ENCODE results near the gene TJP3.

DNA sequence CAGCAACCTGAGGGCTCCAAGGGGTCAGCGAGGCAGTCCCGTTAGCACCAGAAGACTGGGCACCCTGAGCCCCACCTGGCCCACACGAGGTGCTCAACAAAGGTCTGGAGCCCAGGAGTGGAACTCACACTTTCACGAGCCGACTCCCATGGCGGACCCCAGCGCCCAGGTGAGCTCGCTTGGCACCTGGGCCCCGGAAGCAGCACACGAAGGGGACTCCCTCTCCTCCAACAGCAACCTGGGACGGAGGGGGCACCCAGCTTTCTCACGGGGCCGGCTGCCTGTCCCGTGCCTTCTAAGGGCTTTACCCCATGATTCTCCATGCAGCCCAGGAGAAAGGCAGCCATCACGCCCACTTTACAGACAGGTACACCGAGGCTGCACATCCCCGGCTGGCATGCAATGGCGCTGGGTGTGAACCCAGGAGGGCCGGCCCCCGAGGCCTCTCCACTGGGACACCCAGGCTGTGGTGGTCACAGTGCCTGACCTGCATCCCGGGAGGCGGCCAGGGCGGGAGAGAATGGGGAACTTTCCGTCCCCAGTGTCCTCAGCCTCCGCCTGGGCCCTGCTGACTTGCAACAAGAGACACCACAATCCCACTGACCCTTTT is 13.0 kb upstream of the TJP3 start:
- TF ChIP-seq CTCF (IDR thresholded peaks at IDR 0.05) (no peak), POLR2A (IDR thresholded peaks at IDR 0.05) (no peak), EP300 (IDR thresholded peaks at IDR 0.05) (no peak)
